Osteocyte (in vitro differentiated cells): ENCODE measurements around the gene PGRMC2. TPM values are rescaled to one million over a fixed set of nuclear protein-coding genes. Genes with fewer than 3 reads are reported as not detected.

Source experiments
- DNase-seq: peaks from one replicate; pipeline ENCODE4 v3.0.0; 2021; ENCODE audit warnings: mixed read lengths; ENCODE audit not compliant: unreplicated experiment; ENCODE audit errors: extremely low spot score
- H3K27ac Mint-ChIP-seq: one replicate; pipeline ENCODE4 v1.8.0; 2021; ENCODE audit warnings: mild to moderate bottlenecking, mixed read lengths; ENCODE audit not compliant: unreplicated experiment
- H3K27me3 Mint-ChIP-seq: one replicate; pipeline ENCODE4 v1.8.0; 2021; ENCODE audit warnings: mixed read lengths; ENCODE audit not compliant: unreplicated experiment
- H3K36me3 Mint-ChIP-seq: one replicate; pipeline ENCODE4 v1.8.0; 2021; ENCODE audit warnings: mixed read lengths; ENCODE audit not compliant: unreplicated experiment
- H3K4me1 Mint-ChIP-seq: one replicate; pipeline ENCODE4 v1.8.0; 2021; ENCODE audit warnings: mixed read lengths; ENCODE audit not compliant: unreplicated experiment
- H3K4me3 Mint-ChIP-seq: one replicate; pipeline ENCODE4 v1.8.0; 2021; ENCODE audit warnings: mild to moderate bottlenecking, moderate library complexity, mixed read lengths; ENCODE audit not compliant: unreplicated experiment
- H3K9me3 Mint-ChIP-seq: one replicate; pipeline ENCODE4 v1.8.0; 2021; ENCODE audit warnings: mixed read lengths; ENCODE audit not compliant: unreplicated experiment
- total RNA-seq: library from RNA; stranded (reverse); gene quantifications from 2 replicates; pipeline ENCODE4 v1.2.1, GENCODE V29; 2021
- TF ChIP-seq, protein P1 (sequence below): fragments of 200-600 bp; sonication (generic); IDR thresholded peaks from 2 replicates; pipeline ENCODE4 v1.5.0; 2021; ENCODE audit warnings: antibody characterized with exemption, mild to moderate bottlenecking, moderate library complexity

PGRMC2 gene
- total RNA-seq, 1 donor from 2014 or later, result 79.2 TPM

DNA sequence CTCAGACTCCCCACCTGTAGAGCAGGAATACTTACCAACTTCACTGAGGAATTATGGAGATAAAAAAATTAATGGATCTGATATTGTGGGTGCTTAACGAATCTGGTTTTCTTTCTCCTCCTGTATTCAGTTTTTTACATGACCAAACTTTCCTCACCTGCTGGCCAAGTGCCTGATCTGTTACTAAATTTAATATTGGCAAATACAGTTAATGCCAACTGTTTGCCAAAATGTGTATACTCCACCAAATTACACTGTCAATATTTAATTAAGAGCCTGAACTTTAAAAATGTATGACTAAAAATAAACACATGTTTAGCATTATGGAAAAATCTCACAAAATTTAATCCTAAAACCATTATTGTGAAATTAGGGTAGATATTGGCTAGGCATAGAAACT, 3.3 kb downstream of the PGRMC2 start:
- peaks cover 47% of the 10 kb centered on the region for H3K4me1 Mint-ChIP-seq
- no peak for DNase-seq
- TF ChIP-seq, protein P1, sequence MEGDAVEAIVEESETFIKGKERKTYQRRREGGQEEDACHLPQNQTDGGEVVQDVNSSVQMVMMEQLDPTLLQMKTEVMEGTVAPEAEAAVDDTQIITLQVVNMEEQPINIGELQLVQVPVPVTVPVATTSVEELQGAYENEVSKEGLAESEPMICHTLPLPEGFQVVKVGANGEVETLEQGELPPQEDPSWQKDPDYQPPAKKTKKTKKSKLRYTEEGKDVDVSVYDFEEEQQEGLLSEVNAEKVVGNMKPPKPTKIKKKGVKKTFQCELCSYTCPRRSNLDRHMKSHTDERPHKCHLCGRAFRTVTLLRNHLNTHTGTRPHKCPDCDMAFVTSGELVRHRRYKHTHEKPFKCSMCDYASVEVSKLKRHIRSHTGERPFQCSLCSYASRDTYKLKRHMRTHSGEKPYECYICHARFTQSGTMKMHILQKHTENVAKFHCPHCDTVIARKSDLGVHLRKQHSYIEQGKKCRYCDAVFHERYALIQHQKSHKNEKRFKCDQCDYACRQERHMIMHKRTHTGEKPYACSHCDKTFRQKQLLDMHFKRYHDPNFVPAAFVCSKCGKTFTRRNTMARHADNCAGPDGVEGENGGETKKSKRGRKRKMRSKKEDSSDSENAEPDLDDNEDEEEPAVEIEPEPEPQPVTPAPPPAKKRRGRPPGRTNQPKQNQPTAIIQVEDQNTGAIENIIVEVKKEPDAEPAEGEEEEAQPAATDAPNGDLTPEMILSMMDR, result no peak
- H3K36me3 Mint-ChIP-seq, result peaks cover 23% of the 10 kb centered on the region
- no peak overlapping the region for H3K4me3 Mint-ChIP-seq
- no peaks in the 10 kb centered on the region for H3K9me3 Mint-ChIP-seq
- H3K27me3 Mint-ChIP-seq, result no peaks in the 10 kb centered on the region
- H3K27ac Mint-ChIP-seq, result no peak overlapping the region

DNA sequence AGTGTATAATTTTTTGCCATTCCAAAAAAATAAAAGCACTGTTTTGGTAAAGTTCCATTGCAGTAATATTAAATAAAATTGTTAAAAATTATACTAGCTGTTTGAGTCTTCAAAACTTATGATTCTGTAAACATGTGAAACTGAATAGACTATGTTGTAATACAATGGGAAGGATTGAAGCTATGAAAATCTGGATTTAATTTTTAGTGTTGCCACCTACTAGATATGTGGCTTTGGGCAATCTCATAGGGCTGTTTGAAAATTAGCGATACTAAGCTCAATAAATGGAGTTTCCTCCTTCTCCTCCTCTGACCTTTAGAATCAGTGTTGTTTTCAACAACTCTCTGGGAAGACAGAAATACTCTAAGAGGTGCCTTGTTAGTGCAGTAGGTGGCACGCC, 4.5 kb downstream of the PGRMC2 start:
- peaks cover 23% of the 10 kb centered on the region for H3K36me3 Mint-ChIP-seq
- no peak overlapping the region for H3K4me3 Mint-ChIP-seq
- H3K9me3 Mint-ChIP-seq, result no peaks in the 10 kb centered on the region
- no peak for DNase-seq
- H3K27me3 Mint-ChIP-seq, result no peaks in the 10 kb centered on the region
- TF ChIP-seq, protein P1, result no peak
- peaks cover 43% of the 10 kb centered on the region for H3K4me1 Mint-ChIP-seq
- H3K27ac Mint-ChIP-seq, result no peak overlapping the region

DNA sequence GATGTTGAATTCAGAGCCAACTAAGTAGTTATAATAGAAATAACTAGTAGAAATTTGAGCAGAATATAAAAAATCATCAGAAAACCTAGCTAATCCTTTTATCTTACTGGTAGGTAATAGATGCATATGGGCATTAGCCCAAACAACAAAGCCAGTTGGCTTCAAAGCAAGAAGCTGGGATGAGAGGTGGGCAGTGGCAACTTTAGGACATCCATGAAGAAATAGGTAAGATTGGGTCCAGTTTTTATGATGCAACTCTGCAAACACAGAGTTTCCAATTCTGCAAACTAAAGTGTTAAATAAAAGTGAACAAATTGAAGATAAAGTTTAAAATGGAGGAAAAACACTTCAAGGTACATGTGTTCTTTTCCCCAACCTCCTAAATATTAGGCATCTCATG, 5.1 kb downstream of the PGRMC2 start:
- H3K36me3 Mint-ChIP-seq, result peaks cover 23% of the 10 kb centered on the region
- H3K27me3 Mint-ChIP-seq, result no peaks in the 10 kb centered on the region
- H3K4me1 Mint-ChIP-seq, result peaks cover 43% of the 10 kb centered on the region
- H3K4me3 Mint-ChIP-seq, result no peak overlapping the region
- no peak for DNase-seq
- H3K27ac Mint-ChIP-seq, result no peak overlapping the region
- TF ChIP-seq, protein P1, result no peak
- H3K9me3 Mint-ChIP-seq, result no peaks in the 10 kb centered on the region

DNA sequence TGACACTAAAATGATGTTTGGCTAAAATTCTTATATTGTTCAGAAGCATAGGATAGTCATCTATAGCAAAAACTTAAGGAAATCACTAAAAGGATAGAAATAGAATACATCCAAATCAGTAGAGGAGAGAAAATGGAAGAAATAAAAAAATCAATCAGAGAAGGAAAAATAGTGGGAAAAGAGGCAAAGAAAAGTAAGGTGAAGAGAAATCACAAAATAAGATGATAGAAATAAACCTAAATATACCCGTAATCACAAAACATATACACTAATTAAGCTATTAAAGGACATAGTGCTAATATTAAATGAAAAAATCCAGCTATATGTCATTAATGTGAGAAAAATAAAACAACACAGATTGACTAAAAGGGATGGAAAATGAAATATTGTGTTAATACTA, 6.3 kb downstream of the PGRMC2 start:
- DNase-seq, result no peak
- no peaks in the 10 kb centered on the region for H3K27me3 Mint-ChIP-seq
- TF ChIP-seq, protein P1, result no peak
- H3K27ac Mint-ChIP-seq, result peak overlapping the region; percentile 32
- peaks cover 23% of the 10 kb centered on the region for H3K36me3 Mint-ChIP-seq
- no peak overlapping the region for H3K4me3 Mint-ChIP-seq
- H3K4me1 Mint-ChIP-seq, result peaks cover 41% of the 10 kb centered on the region
- no peaks in the 10 kb centered on the region for H3K9me3 Mint-ChIP-seq

DNA sequence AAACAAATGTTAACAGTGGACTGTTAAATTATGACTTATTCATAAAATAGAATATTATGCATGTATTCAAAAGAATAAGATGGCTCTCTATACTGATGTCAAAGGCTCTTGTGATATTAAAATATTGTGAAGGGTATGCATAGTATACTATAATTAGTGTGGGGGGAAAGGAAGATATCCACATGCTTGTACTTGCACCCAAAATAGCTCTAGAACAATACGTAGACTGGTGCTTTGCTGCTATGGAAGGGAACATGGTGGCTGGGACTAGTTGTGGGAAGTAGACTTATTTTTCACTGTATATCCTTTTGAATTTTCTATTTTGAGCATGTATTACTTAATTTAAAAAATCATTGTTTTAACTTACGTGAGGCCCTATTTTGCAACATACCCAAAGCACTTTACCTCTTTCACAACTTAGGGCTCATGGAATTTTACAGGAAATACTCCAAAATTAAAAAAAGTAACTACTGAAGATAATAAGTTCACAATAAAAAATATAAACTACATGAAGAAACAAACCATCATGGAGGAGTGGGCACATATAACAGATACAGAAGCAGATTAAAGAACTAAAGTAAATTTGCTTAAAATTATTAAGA, 7.9 kb downstream of the PGRMC2 start:
- TF ChIP-seq, protein P1, result no peak
- peak overlapping the region; percentile 27 for H3K27ac Mint-ChIP-seq
- peaks cover 19% of the 10 kb centered on the region for H3K36me3 Mint-ChIP-seq
- H3K4me3 Mint-ChIP-seq, result no peak overlapping the region
- no peaks in the 10 kb centered on the region for H3K9me3 Mint-ChIP-seq
- DNase-seq, result no peak
- H3K4me1 Mint-ChIP-seq, result peaks cover 35% of the 10 kb centered on the region
- H3K27me3 Mint-ChIP-seq, result no peaks in the 10 kb centered on the region
